GM12875 (cell line): Measurements from ENCODE around the gene L1CAM.

Source experiments
- H3K4me3 ChIP-seq: one replicate; pipeline ENCODE4 v1.5.1; 2011; ENCODE audit warnings: low read depth, low read length, control low read depth
- CTCF ChIP-seq: IDR thresholded peaks from 2 replicates; pipeline ENCODE4 v1.5.1; 2011; ENCODE audit warnings: low read depth, mild to moderate bottlenecking, control low read depth, inconsistent platforms, low read length, moderate library complexity, borderline replicate concordance; ENCODE audit not compliant: insufficient read depth

Gene L1CAM

GRCh38 chrX:153907456-153907855, 21.5 kb upstream of the L1CAM start:
- H3K4me3 ChIP-seq = no peak overlapping the region
- TF ChIP-seq CTCF = no peak

GRCh38 chrX:153906126-153906917, 20.3 kb upstream of the L1CAM start:
- H3K4me3 ChIP-seq = no peak overlapping the region
- TF ChIP-seq CTCF = no peak

- H3K4me3 ChIP-seq = no peak overlapping the region
- TF ChIP-seq CTCF = no peak
Measured at GRCh38 chrX:153905481-153906095, 19.6 kb upstream of the L1CAM start.

- H3K4me3 ChIP-seq = no peak within 1 kb of the TSS
- no peak for TF ChIP-seq CTCF
Measured at GRCh38 chrX:153903991-153904957, 18.3 kb upstream of the L1CAM start, which contains the start of gene AVPR2. Gene AVPR2 (plus strand): TSS chrX:153904673. CDS start chrX:153905146, 473 bp downstream.

GRCh38 chrX:153903238-153903980, 17.4 kb upstream of the L1CAM start:
- no peak overlapping the region for H3K4me3 ChIP-seq
- TF ChIP-seq CTCF = no peak

GRCh38 chrX:153902385-153902784, 16.4 kb upstream of the L1CAM start:
- H3K4me3 ChIP-seq = no peak overlapping the region
- TF ChIP-seq CTCF = no peak
